H1 (cell line): Measurements from ENCODE around the gene STK11. TPM values are rescaled to one million over a fixed set of nuclear protein-coding genes. Genes with fewer than 3 reads are reported as not detected.
A peak's percentile ranks its signal among the peaks of the same experiment; 100 is the strongest.

Experiments
- CHD1 ChIP-seq: IDR thresholded peaks from 2 replicates; pipeline ENCODE4 v1.6.1; 2012; ENCODE audit warnings: low read depth, low read length, improper control_type of control experiment
- CHD2 ChIP-seq: IDR thresholded peaks from 2 replicates; pipeline ENCODE4 v1.6.1; 2012; ENCODE audit warnings: low read length, improper control_type of control experiment
- CREB1 ChIP-seq: IDR thresholded peaks from 2 replicates; pipeline ENCODE4 v1.6.1; 2012; ENCODE audit warnings: inconsistent platforms
- GABPA ChIP-seq: IDR thresholded peaks from 2 replicates; pipeline ENCODE4 v1.6.1; 2011; ENCODE audit warnings: mild to moderate bottlenecking, low read length, moderate library complexity, borderline replicate concordance; ENCODE audit not compliant: insufficient read depth
- GTF2F1 ChIP-seq: IDR thresholded peaks from 2 replicates; pipeline ENCODE4 v1.6.1; 2012; ENCODE audit warnings: low read depth, low read length, improper control_type of control experiment, borderline replicate concordance
- HDAC2 ChIP-seq, 2 experiments: fragments of 300-600 bp in 1 of 2; sonication (generic) in 1 of 2; IDR thresholded peaks; 2 replicates each; pipeline ENCODE4 v1.6.1; 2011 to 2012; ENCODE audit warnings: low read depth in 2 of 2, low read length in 2 of 2, mild to moderate bottlenecking in 2 of 2, moderate library complexity in 2 of 2, borderline replicate concordance in 1 of 2, inconsistent platforms in 1 of 2
- KDM1A ChIP-seq: fragments of 200-600, 300-600 bp; sonication (generic); IDR thresholded peaks from 2 replicates; pipeline ENCODE4 v1.7.1; 2016; ENCODE audit warnings: mild to moderate bottlenecking, low read length, borderline replicate concordance
- PHF8 ChIP-seq: fragments of 200-600 bp; sonication (generic); conservative IDR thresholded peaks from 2 replicates; pipeline ENCODE4 v1.7.1; 2012; ENCODE audit warnings: low read depth, mild to moderate bottlenecking, inconsistent platforms, low read length, moderate library complexity
- POLR2AphosphoS5 ChIP-seq: IDR thresholded peaks from 2 replicates; pipeline ENCODE4 v1.6.1; 2011; ENCODE audit warnings: low read depth, low read length
- RAD21 ChIP-seq, 2 experiments: IDR thresholded peaks in 1 of 2; conservative IDR thresholded peaks in 1 of 2; 2 replicates each; pipeline ENCODE4 v1.6.1; 2011; ENCODE audit warnings: low read depth in 2 of 2, low read length in 2 of 2, improper control_type of control experiment in 1 of 2, inconsistent platforms in 1 of 2, mild to moderate bottlenecking in 1 of 2, moderate library complexity in 1 of 2
- RFX5 ChIP-seq: IDR thresholded peaks from 2 replicates; pipeline ENCODE4 v1.6.1; 2011; ENCODE audit warnings: low read depth, low read length, improper control_type of control experiment, borderline replicate concordance
- SIN3A ChIP-seq, 2 experiments: IDR thresholded peaks in 1 of 2; conservative IDR thresholded peaks in 1 of 2; 2 replicates each; pipeline ENCODE4 v1.6.1; 2011 to 2012; ENCODE audit warnings: low read length in 2 of 2, improper control_type of control experiment in 1 of 2, low read depth in 1 of 2, mild to moderate bottlenecking in 1 of 2
- SP1 ChIP-seq: IDR thresholded peaks from 2 replicates; pipeline ENCODE4 v1.6.1; 2011; ENCODE audit warnings: low read depth, low read length
- SP4 ChIP-seq: IDR thresholded peaks from 2 replicates; pipeline ENCODE4 v1.6.1; 2012; ENCODE audit warnings: low read length, inconsistent platforms
- TAF7 ChIP-seq: optimal IDR thresholded peaks from 2 replicates; pipeline ENCODE3; 2011; ENCODE audit warnings: low read depth, mild to moderate bottlenecking, inconsistent platforms, low read length, moderate library complexity, borderline replicate concordance
- polyA plus RNA-seq, 7 experiments: library from polyadenylated mRNA; depleted of rRNA in 3 of 7; stranded (reverse) in 5 of 7; unstranded in 2 of 7; fragments of >200 nt in 5 of 7; fragments of 200-250 nt in 2 of 7; gene quantifications; 1 replicate in 5 of 7; 2 replicates in 1 of 7; 4 replicates in 1 of 7; pipeline versions ENCODE4 v1.2.1 to v1.2.3, GENCODE V29; 2011 to 2013; ENCODE audit warnings: missing spikeins in 2 of 7, mixed read lengths in 2 of 7
- total RNA-seq: library from RNA; stranded (reverse); fragmentation: NEBNext Ultra II Directional; extraction: Animal tissue kit (Norgen Biotek cat#: 25700); gene quantifications from 2 replicates; pipeline ENCODE4 v1.2.1, GENCODE V29; 2021
- TF ChIP-seq, protein P1 (sequence below): IDR thresholded peaks from 2 replicates; pipeline ENCODE4 v1.6.1; 2012; ENCODE audit warnings: inconsistent platforms

STK11 gene
- total and polyA plus RNA-seq, 2 of the 8 experiments (the other 6 are each of a cell fraction or from before 2014, with no cell fraction given) = 45.3 to 70.7 TPM

- TF ChIP-seq, protein P1, sequence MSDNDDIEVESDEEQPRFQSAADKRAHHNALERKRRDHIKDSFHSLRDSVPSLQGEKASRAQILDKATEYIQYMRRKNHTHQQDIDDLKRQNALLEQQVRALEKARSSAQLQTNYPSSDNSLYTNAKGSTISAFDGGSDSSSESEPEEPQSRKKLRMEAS = no peak
- peak; percentile 98 for TF ChIP-seq TAF7
- no peak for TF ChIP-seq HDAC2 (IDR thresholded peaks at IDR 0.05; ENCODE audit: borderline replicate concordance in 1 of 2, low read depth in 2 of 2, low read length in 2 of 2)
- no peak for TF ChIP-seq RAD21 (IDR thresholded peaks at IDR 0.05 in 1 of 2, conservative IDR thresholded peaks at IDR 0.05 in 1 of 2; ENCODE audit: low read depth in 2 of 2, low read length in 2 of 2)
- peak; percentile 78; the same call in 1 of the 2 replicates for TF ChIP-seq CHD1
- no peak for TF ChIP-seq CREB1
- peak; percentile 93 for TF ChIP-seq PHF8
- TF ChIP-seq CHD2 = peak; percentile 45; the same call in 1 of the 2 replicates
- peak; percentile 100 for TF ChIP-seq POLR2AphosphoS5
- no peak; the same call in 1 of the 2 replicates for TF ChIP-seq SP4
- no peak for TF ChIP-seq RFX5
- TF ChIP-seq SP1 = peak; percentile 84
- TF ChIP-seq KDM1A = no peak
- TF ChIP-seq SIN3A (conservative IDR thresholded peaks at IDR 0.05 in 1 of 2, IDR thresholded peaks at IDR 0.05 in 1 of 2; ENCODE audit: low read depth in 1 of 2, low read length in 2 of 2) = no peak
- TF ChIP-seq GABPA = no peak
- TF ChIP-seq GTF2F1 = peak; percentile 91
- TF ChIP-seq, all 59 proteins: peak for 14
These were observed 63.5 kb downstream of the STK11 start, which contains the start of gene CIRBP (continued) for GRCh38 chr19:1269065-1269477.
